Muscle layer of duodenum (tissue), 2 donors: Measurements from ENCODE around the gene ACTMAP.

Experiments used
- H3K27ac ChIP-seq: one replicate; pipeline ENCODE4 v1.7.0; 2013; ENCODE audit warnings: mild to moderate bottlenecking, low read length
- H3K27me3 ChIP-seq: one replicate; pipeline ENCODE4 v1.7.0; 2013; ENCODE audit warnings: low read depth, mild to moderate bottlenecking, control low read depth, low read length
- H3K36me3 ChIP-seq, 2 donors: one replicate each; pipeline ENCODE4 v1.7.0; 2013; ENCODE audit warnings: low read length in 2 of 2, control low read depth in 1 of 2, mild to moderate bottlenecking in 1 of 2; ENCODE audit not compliant: insufficient read depth in 2 of 2, control insufficient read depth in 1 of 2
- H3K4me1 ChIP-seq, 2 donors: one replicate each; pipeline ENCODE4 v1.7.0; 2013; ENCODE audit warnings: low read length in 2 of 2, mild to moderate bottlenecking in 2 of 2, control low read depth in 1 of 2, moderate library complexity in 1 of 2; ENCODE audit not compliant: insufficient read depth in 2 of 2, control insufficient read depth in 1 of 2
- H3K4me3 ChIP-seq, 2 donors: one replicate each; pipeline ENCODE4 v1.7.0; 2013; ENCODE audit warnings: low read length in 2 of 2, low read depth in 1 of 2, mild to moderate bottlenecking in 1 of 2
- H3K9me3 ChIP-seq, 2 donors: one replicate each; pipeline ENCODE4 v1.7.0; 2013; ENCODE audit warnings: low read length in 2 of 2, control low read depth in 1 of 2, mild to moderate bottlenecking in 1 of 2; ENCODE audit not compliant: control insufficient read depth in 1 of 2
- donor health status: healthy.

The ACTMAP gene

GRCh38 chr19:40754611-40755247 lies 4.5 kb upstream of the ACTMAP start:
- peaks cover 8 to 39% of the 10 kb centered on the region in 2 donors for H3K4me1 ChIP-seq
- H3K9me3 ChIP-seq, result no peaks in the 10 kb centered on the region
- no peaks in the 10 kb centered on the region for H3K27me3 ChIP-seq
- H3K36me3 ChIP-seq, result peaks cover 32 to 36% of the 10 kb centered on the region in 2 donors
- peak overlapping the region in 1 of 2 donors; percentile 35 for H3K4me3 ChIP-seq
- H3K27ac ChIP-seq, result peak overlapping the region; percentile 32

GRCh38 chr19:40752257-40752781 lies 2.0 kb upstream of the ACTMAP start:
- Histone ChIP-seq H3K9me3 (no peaks in the 10 kb centered on the region), H3K4me1 (peaks cover 12 to 49% of the 10 kb centered on the region in 2 donors), H3K27ac (peak overlapping the region; percentile 18), H3K4me3 (peak overlapping the region; percentile 68 to 100), H3K27me3 (no peaks in the 10 kb centered on the region), H3K36me3 (peaks cover 16 to 18% of the 10 kb centered on the region in 2 donors)

DNA sequence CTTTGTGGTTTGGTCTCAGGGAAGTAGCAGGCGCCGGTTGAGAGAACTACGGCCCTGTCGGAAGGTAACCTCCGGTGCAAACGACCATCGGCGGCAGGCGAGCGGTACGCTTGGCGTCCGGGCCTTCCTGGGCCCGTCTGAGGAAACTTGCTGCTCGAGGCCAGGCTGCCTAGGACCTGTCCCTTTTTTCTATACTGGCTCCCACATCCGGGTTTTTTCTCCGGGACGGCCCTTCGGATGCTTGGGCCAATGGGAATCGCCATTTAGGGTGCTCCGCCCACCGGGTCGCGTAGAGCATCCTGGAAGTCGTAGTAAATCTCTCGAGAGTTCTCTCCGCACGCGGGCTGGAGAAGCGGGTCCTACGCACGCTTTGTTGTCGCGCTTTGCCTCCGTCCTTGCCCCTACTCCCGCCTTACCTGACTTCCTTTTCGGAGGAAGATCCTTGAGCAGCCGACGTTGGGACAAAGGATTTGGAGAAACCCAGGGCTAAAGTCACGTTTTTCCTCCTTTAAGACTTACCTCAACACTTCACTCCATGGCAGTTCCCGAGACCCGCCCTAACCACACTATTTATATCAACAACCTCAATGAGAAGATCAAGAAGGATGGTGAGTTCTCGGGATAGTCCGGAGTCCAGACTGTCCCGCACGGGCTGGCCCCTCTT lies 729 bp upstream of the ACTMAP start, which contains the start of gene SNRPA:
SNRPA (plus strand) TSS at position 330 of the 664 bp plus-strand sequence; CDS start at position 536, 206 bp downstream.
- peaks cover 12 to 40% of the 10 kb centered on the region in 2 donors for H3K4me1 ChIP-seq

DNA sequence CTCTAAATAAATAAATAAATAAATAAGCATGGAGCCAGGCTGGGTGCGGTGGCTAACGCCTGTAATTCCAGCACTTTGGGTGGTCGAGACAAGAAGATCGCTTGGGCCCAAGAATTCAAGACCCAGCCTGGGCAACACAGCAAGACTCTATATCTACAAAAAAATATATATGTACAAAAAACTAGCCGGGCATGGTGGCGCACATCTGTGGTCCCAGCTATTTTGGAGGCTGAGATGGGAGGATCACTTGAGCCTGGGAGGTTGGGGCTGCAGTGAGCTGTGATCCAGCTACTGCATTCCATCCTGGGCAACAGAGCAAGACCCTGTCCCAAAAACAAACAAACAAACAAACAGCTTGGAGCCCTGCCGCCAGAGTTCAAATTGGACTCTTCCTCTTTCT lies 2.7 kb downstream of the ACTMAP start:
- Histone ChIP-seq H3K27me3 (no peaks in the 10 kb centered on the region), H3K4me1 (peaks cover 8 to 19% of the 10 kb centered on the region in 2 donors)

More for the DNA sequence above, 729 bp upstream of the ACTMAP start, which contains the start of gene SNRPA:
- Histone ChIP-seq H3K27ac (peak within 1 kb of the TSS; percentile 100), H3K9me3 (no peaks in the 10 kb centered on the region), H3K36me3 (peaks cover 7 to 8% of the 10 kb centered on the region in 2 donors), H3K4me3 (peak within 1 kb of the TSS; percentile 68 to 100), H3K27me3 (no peaks in the 10 kb centered on the region)

DNA sequence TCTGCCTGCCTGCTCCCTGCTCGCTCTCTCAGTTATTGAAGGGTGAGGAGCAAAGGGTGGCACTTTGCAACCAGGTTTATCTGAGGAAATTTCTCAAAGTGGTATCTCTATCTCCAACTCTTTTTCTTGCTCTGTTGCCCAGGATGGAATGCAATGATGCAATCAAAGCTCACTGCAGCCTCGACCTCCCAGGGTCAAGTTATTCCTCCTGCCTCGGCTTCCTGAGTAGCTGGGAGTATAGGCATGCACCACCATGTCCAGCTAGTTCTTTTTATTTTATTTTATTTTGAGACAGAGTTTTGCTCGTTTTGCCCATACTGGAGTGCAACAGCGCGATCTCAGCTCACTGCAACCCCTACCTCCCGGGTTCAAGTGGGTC lies 4.9 kb downstream of the ACTMAP start:
- Histone ChIP-seq H3K4me1 (peaks cover 8 to 19% of the 10 kb centered on the region in 2 donors), H3K4me3 (no peak overlapping the region), H3K9me3 (no peaks in the 10 kb centered on the region), H3K36me3 (no peaks in the 10 kb centered on the region), H3K27ac (no peak overlapping the region), H3K27me3 (no peaks in the 10 kb centered on the region)

More for the DNA sequence above, 2.7 kb downstream of the ACTMAP start:
- Histone ChIP-seq H3K4me3 (no peak overlapping the region), H3K9me3 (no peaks in the 10 kb centered on the region), H3K36me3 (peaks cover 0 to 4% of the 10 kb centered on the region in 2 donors), H3K27ac (no peak overlapping the region)

GRCh38 chr19:40744554-40745401 lies 5.5 kb downstream of the ACTMAP start:
- Histone ChIP-seq H3K36me3 (peaks cover under 1 to 5% of the 10 kb centered on the region in 2 donors), H3K9me3 (no peaks in the 10 kb centered on the region), H3K27ac (no peak overlapping the region), H3K27me3 (no peaks in the 10 kb centered on the region), H3K4me1 (peaks cover 5 to 19% of the 10 kb centered on the region in 2 donors), H3K4me3 (no peak overlapping the region)

GRCh38 chr19:40743926-40744325 lies 6.4 kb downstream of the ACTMAP start:
- Histone ChIP-seq H3K36me3 (peaks cover 9 to 10% of the 10 kb centered on the region in 2 donors), H3K4me3 (no peak overlapping the region), H3K27me3 (no peaks in the 10 kb centered on the region), H3K27ac (no peak overlapping the region), H3K9me3 (no peaks in the 10 kb centered on the region), H3K4me1 (peaks cover 0 to 12% of the 10 kb centered on the region in 2 donors)

DNA sequence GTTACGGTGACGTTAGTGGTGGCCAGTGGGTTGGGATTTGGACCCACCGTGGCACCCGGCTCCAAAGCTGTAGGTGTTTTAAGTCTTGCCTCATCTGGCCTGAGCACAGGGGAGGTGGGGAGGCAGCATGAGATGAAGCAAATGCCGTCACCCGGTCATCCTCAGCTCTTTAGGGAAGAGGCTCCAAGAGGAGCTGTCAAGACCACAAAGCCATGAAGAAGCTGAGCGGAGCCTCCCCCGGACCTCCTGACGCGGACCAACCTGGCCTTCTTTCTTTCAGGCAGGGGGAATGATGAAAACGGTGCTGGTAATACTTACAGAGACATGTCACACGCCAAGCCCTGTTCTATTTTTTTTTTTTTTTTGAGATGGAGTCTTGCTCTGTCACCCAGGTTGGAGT lies 7.4 kb downstream of the ACTMAP start:
- no peaks in the 10 kb centered on the region for H3K27me3 ChIP-seq
- H3K9me3 ChIP-seq, result no peaks in the 10 kb centered on the region
- H3K4me1 ChIP-seq, result peaks cover 0 to 9% of the 10 kb centered on the region in 2 donors
- no peak overlapping the region for H3K27ac ChIP-seq
- H3K36me3 ChIP-seq, result peaks cover 10% of the 10 kb centered on the region in 2 donors
- H3K4me3 ChIP-seq, result no peak overlapping the region

DNA sequence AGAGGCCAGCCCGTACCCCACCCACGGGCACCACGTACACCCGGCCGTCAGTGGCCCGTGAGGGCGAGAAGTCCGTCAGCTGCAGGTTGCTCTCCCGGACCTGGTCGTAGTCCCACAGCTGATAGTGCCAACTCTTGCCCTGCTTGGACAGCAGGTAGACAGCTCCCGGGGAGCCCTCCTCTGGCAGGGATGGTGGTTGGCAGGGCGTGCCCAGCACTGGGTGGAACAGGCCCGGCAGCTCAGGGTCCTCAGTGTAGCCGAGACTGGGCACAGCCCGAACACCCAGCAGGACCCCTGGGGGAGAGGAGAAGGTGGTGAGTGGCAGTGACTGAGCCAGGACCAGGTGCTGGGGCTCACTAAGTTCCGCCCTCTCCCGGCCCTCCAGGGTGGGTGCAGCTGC lies 7.8 kb downstream of the ACTMAP start:
- no peaks in the 10 kb centered on the region for H3K9me3 ChIP-seq
- H3K27me3 ChIP-seq, result no peaks in the 10 kb centered on the region
- peaks cover 0 to 9% of the 10 kb centered on the region in 2 donors for H3K4me1 ChIP-seq
- no peak overlapping the region for H3K4me3 ChIP-seq
- H3K27ac ChIP-seq, result no peak overlapping the region
- peaks cover 12 to 13% of the 10 kb centered on the region in 2 donors for H3K36me3 ChIP-seq

DNA sequence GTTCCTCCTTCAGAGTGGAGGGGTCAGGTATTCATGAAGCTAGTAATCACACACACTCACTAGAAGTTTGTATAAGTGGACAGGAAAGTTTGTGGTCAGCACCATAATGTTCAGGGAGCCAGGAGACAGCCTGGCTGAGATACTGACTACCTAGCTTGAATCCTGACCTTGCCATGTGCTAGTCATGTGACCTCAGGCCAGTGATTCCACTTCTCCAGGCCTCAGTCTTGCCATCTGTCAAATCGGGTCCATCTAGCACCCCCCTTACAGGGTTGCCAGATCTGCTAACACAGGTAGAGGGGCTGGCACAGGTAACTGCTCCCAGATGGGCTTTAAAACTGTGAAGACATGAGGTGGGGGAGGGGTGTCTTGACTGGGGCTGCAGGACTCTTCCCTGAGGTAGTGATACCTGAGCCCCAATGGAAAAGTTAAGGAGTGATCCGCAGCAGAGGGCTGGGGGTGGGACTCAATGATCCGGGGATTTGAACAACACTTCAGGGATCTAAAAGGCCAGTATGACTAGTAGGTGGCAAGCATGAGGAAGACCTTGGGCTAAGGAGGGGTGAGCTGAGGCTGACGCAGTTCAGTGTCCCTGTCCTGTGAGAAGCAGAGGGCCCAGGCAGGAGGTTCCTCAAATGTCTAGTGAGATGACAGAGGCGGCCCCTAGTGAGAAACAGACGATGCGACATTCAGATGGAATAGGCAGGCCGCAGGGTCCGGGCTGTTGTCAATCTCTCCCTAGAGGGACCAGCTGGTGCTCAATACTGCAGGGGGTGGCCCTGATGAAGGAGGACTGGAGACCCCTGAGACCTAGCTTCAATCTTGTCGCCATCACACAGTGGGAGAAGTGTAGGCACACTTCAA lies 8.5 kb downstream of the ACTMAP start:
- peaks cover 19 to 21% of the 10 kb centered on the region in 2 donors for H3K36me3 ChIP-seq
- H3K4me3 ChIP-seq, result no peak overlapping the region
- no peaks in the 10 kb centered on the region for H3K27me3 ChIP-seq
- peaks cover 0 to 9% of the 10 kb centered on the region in 2 donors for H3K4me1 ChIP-seq
- H3K9me3 ChIP-seq, result no peaks in the 10 kb centered on the region
- no peak overlapping the region for H3K27ac ChIP-seq
